Measurements from ENCODE around the gene LRRFIP2. TPM values are rescaled to one million over a fixed set of nuclear protein-coding genes. Genes with fewer than 3 reads are reported as not detected.

Gene LRRFIP2
- total RNA-seq, 1 donor from 2014 or later = 48.0 TPM

DNA sequence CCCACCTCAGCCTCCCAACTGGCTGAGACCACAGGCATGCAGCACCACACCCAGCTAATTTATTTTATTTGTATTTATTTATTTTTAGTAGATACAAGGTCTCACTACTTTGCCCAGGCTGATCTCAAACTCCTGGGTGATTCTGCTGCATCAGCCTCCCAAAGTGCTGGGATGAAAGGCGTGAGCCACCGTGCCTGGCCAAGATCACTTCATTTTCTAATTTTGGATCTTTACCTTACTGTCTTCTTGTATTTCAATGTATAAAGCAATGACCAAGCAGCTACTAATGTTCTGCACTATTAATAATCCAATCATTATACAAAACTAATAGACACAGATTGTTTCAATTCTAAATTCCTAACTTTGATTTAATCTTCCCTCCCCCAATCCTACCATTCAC, 56.2 kb downstream of the LRRFIP2 start:
- no peak overlapping the region for H3K27ac Mint-ChIP-seq
- H3K36me3 Mint-ChIP-seq (ENCODE audit: insufficient read depth) = peaks cover 7% of the 10 kb centered on the region
- no peaks in the 10 kb centered on the region for H3K9me3 Mint-ChIP-seq (ENCODE audit: low read depth)
- peaks cover 3% of the 10 kb centered on the region for H3K4me1 Mint-ChIP-seq (ENCODE audit: low read depth)
- DNase-seq (ENCODE audit: low spot score, unreplicated experiment) = no peak
- TF ChIP-seq, protein P1, sequence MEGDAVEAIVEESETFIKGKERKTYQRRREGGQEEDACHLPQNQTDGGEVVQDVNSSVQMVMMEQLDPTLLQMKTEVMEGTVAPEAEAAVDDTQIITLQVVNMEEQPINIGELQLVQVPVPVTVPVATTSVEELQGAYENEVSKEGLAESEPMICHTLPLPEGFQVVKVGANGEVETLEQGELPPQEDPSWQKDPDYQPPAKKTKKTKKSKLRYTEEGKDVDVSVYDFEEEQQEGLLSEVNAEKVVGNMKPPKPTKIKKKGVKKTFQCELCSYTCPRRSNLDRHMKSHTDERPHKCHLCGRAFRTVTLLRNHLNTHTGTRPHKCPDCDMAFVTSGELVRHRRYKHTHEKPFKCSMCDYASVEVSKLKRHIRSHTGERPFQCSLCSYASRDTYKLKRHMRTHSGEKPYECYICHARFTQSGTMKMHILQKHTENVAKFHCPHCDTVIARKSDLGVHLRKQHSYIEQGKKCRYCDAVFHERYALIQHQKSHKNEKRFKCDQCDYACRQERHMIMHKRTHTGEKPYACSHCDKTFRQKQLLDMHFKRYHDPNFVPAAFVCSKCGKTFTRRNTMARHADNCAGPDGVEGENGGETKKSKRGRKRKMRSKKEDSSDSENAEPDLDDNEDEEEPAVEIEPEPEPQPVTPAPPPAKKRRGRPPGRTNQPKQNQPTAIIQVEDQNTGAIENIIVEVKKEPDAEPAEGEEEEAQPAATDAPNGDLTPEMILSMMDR (IDR thresholded peaks at IDR 0.05; ENCODE audit: unreplicated experiment) = no peak
- no peak overlapping the region for H3K4me3 Mint-ChIP-seq (ENCODE audit: low read depth)
- no peaks in the 10 kb centered on the region for H3K27me3 Mint-ChIP-seq

DNA sequence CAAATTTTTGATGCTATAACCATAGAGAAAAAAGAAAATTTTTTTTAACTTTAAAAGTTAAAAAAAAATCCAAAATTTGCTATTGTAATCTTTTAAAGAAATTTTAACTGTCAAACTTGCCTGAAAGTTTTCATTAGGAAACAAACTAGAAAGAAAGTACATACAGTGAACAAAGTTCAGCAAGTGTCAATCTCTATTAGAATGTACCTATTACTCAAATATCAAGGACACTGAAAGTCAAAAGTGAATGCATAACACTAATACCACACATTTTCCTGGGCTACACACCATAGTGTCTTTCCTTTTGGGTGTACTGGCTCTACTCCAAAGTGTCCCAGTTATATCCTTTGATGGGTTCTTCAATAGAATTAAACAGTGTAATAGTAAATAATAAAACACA, 56.8 kb downstream of the LRRFIP2 start:
- H3K27me3 Mint-ChIP-seq = no peaks in the 10 kb centered on the region
- H3K4me3 Mint-ChIP-seq (ENCODE audit: low read depth) = no peak overlapping the region
- H3K4me1 Mint-ChIP-seq (ENCODE audit: low read depth) = peaks cover 3% of the 10 kb centered on the region
- TF ChIP-seq, protein P1 (IDR thresholded peaks at IDR 0.05; ENCODE audit: unreplicated experiment) = no peak
- H3K36me3 Mint-ChIP-seq (ENCODE audit: insufficient read depth) = peaks cover 7% of the 10 kb centered on the region
- H3K9me3 Mint-ChIP-seq (ENCODE audit: low read depth) = no peaks in the 10 kb centered on the region
- no peak overlapping the region for H3K27ac Mint-ChIP-seq
- no peak for DNase-seq (ENCODE audit: low spot score, unreplicated experiment)

DNA sequence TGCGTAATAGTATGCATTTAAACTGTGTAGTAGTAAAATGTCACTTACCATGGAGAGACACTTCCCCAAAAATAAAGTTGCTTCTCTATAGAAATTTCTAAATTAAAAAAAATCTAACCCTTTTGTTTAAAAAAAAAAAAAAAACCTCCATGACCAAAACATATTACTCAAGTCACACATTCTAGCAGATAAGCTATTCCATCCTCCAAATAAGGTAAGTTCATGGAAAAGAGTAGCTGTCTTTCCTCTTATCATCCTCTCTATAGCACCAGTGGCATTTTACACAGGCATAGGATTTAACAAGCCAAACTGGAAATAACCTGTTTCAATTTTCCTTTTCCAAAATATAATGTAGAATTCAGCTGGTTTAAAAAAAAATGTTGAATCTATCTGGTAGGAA, 57.4 kb downstream of the LRRFIP2 start:
- no peak for DNase-seq (ENCODE audit: low spot score, unreplicated experiment)
- Mint-ChIP-seq H3K27me3 (no peaks in the 10 kb centered on the region), H3K36me3 (ENCODE audit: insufficient read depth) (peaks cover 4% of the 10 kb centered on the region), H3K9me3 (ENCODE audit: low read depth) (no peaks in the 10 kb centered on the region), H3K4me3 (ENCODE audit: low read depth) (no peak overlapping the region), H3K27ac (no peak overlapping the region), H3K4me1 (ENCODE audit: low read depth) (peaks cover 3% of the 10 kb centered on the region)
- TF ChIP-seq, protein P1 (IDR thresholded peaks at IDR 0.05; ENCODE audit: unreplicated experiment) = no peak

DNA sequence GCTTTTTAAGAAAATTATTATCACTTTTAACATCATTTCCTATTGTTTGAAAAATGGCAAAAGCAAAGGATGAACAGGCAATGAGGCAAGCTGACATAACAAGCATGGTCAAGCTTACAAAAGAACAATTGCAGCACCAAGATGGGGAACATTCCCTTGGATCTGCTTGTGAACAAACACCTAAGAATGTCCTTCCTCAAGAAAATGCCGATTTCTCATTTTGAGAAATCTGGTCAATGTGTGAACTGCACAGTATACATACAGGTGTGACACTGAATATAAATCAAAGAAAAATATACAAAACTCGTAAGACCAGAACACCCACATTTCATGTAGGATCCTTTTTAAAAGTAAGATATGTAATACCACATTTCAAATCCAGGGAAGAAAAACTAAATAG, 58.9 kb downstream of the LRRFIP2 start:
- Mint-ChIP-seq H3K36me3 (ENCODE audit: insufficient read depth) (peaks cover 2% of the 10 kb centered on the region), H3K27ac (no peak overlapping the region), H3K4me3 (ENCODE audit: low read depth) (no peak overlapping the region), H3K4me1 (ENCODE audit: low read depth) (no peaks in the 10 kb centered on the region), H3K27me3 (no peaks in the 10 kb centered on the region), H3K9me3 (ENCODE audit: low read depth) (no peaks in the 10 kb centered on the region)
- TF ChIP-seq, protein P1 (IDR thresholded peaks at IDR 0.05; ENCODE audit: unreplicated experiment) = no peak
- DNase-seq (ENCODE audit: low spot score, unreplicated experiment) = no peak

DNA sequence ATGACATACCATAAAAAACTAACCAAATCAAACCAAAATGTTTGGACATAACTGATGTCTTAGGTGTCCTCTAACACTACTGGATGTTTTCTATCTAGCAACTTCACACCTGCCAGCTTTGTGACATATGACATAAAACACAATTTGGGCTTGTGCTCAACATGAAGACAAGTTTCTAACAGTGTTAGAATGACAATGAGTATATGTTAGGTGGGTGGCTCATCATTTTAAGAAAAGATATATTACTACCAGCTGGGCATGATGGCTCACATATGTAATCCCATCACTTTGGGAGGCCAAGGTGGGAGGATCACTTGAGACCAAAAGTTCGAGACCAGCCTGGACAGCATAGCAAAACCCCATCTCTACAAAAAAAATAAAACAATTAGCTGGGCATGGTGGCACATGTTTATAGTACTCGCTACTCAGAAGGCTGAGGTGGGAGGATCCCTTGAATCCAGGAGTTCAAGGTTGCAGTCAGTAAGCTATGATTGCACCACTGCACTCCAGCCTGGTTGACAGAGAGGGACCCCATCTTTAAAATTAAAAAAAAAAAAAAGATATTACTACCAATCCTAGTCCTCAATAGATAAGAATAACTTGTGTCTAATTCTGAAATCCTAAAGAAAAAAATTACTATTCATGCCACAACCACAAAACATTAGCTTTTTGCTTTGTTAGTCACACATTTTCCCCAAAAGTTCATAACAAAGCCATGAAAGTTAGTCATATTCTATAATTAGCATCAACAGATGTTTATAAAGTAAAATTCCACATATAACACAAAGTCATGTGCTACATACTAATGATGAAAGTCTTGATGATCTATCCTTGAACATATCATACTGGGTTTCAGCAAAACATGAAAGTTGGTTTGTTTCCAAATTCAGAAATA, 59.9 kb downstream of the LRRFIP2 start:
- Mint-ChIP-seq H3K4me3 (ENCODE audit: low read depth) (no peak overlapping the region), H3K27ac (no peak overlapping the region), H3K9me3 (ENCODE audit: low read depth) (no peaks in the 10 kb centered on the region), H3K36me3 (ENCODE audit: insufficient read depth) (peaks cover 2% of the 10 kb centered on the region), H3K27me3 (no peaks in the 10 kb centered on the region), H3K4me1 (ENCODE audit: low read depth) (peaks cover 1% of the 10 kb centered on the region)
- TF ChIP-seq, protein P1 (IDR thresholded peaks at IDR 0.05; ENCODE audit: unreplicated experiment) = no peak
- no peak for DNase-seq (ENCODE audit: low spot score, unreplicated experiment)
